Coronary artery (tissue), 2 donors: ENCODE results near the gene PAM16.
"Not testable (repeated sequence)": the region's sequence is repeated elsewhere in the genome, so short reads cannot be mapped to it uniquely, and the experiment has no call there.

ENCODE experiments used
- DNase-seq: peaks from one replicate; pipeline ENCODE4 v3.0.0-alpha.2; 2017; ENCODE audit warnings: low spot score
- H3K27ac ChIP-seq, 2 donors: fragments of 200-600 bp; sonication (generic); one replicate each; pipeline ENCODE4 v1.5.1; 2016 to 2019
- H3K4me3 ChIP-seq: fragments of 200-600 bp; sonication (generic); 2 replicates; pipeline ENCODE4 v1.5.1; 2016; ENCODE audit warnings: mild to moderate bottlenecking, moderate library complexity
- TF ChIP-seq, protein P1 (sequence below): fragments of 200-600 bp; sonication (generic); IDR thresholded peaks from one replicate; pipeline ENCODE4 v1.5.1; 2019; ENCODE audit warnings: antibody characterized with exemption

The PAM16 gene

GRCh38 chr16:4338125-4338582, 13.0 kb downstream of the PAM16 start:
- TF ChIP-seq, protein P1, sequence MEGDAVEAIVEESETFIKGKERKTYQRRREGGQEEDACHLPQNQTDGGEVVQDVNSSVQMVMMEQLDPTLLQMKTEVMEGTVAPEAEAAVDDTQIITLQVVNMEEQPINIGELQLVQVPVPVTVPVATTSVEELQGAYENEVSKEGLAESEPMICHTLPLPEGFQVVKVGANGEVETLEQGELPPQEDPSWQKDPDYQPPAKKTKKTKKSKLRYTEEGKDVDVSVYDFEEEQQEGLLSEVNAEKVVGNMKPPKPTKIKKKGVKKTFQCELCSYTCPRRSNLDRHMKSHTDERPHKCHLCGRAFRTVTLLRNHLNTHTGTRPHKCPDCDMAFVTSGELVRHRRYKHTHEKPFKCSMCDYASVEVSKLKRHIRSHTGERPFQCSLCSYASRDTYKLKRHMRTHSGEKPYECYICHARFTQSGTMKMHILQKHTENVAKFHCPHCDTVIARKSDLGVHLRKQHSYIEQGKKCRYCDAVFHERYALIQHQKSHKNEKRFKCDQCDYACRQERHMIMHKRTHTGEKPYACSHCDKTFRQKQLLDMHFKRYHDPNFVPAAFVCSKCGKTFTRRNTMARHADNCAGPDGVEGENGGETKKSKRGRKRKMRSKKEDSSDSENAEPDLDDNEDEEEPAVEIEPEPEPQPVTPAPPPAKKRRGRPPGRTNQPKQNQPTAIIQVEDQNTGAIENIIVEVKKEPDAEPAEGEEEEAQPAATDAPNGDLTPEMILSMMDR = no peak
- no peak overlapping the region for H3K4me3 ChIP-seq
- H3K27ac ChIP-seq = peak overlapping the region in 1 of 2 donors; percentile 29
- no peak for DNase-seq

- TF ChIP-seq, protein P1 = no peak
- no peak overlapping the region for H3K4me3 ChIP-seq
These were observed 13.5 kb downstream of the PAM16 start for GRCh38 chr16:4337540-4338088.

DNA sequence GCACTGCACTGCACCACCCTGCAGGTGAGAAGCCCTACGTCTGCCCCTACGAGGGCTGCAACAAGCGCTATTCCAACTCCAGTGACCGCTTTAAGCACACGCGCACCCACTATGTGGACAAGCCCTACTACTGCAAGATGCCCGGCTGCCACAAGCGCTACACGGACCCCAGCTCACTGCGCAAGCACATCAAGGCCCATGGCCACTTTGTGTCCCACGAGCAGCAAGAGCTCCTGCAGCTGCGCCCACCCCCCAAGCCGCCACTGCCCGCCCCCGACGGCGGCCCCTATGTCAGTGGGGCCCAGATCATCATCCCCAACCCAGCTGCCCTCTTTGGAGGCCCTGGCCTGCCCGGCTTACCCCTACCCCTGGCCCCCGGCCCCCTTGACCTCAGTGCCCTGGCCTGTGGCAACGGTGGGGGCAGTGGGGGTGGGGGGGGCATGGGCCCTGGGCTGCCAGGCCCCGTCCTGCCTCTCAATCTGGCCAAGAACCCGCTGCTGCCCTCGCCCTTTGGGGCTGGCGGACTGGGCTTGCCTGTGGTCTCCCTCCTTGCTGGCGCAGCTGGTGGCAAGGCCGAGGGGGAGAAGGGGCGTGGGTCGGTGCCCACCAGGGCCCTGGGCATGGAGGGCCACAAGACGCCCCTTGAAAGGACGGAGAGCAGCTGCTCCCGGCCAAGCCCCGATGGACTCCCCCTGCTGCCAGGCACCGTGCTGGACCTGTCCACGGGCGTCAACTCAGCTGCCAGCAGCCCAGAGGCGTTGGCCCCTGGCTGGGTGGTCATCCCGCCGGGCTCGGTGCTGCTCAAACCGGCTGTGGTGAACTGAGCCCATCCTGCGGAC, 14.2 kb downstream of the PAM16 start:
- TF ChIP-seq, protein P1 = no peak
- Histone ChIP-seq H3K4me3 (no peak overlapping the region), H3K27ac (no peak overlapping the region)
- no peak for DNase-seq

More at GRCh38 chr16:4337540-4338088, 13.5 kb downstream of the PAM16 start:
- no peak overlapping the region for H3K27ac ChIP-seq
- no peak for DNase-seq

- no peak for DNase-seq
- H3K4me3 ChIP-seq = no peak overlapping the region
- H3K27ac ChIP-seq = no peak overlapping the region
- TF ChIP-seq, protein P1 = no peak
These were observed 16.2 kb downstream of the PAM16 start for GRCh38 chr16:4334724-4335495.

GRCh38 chr16:4333714-4334113, 17.4 kb downstream of the PAM16 start:
- H3K27ac ChIP-seq, DNase-seq: not testable (repeated sequence)

GRCh38 chr16:4333308-4333638, 17.8 kb downstream of the PAM16 start:
- no peak for DNase-seq
- Histone ChIP-seq H3K4me3 (no peak overlapping the region), H3K27ac (no peak overlapping the region)
- TF ChIP-seq, protein P1 = no peak

More at GRCh38 chr16:4333714-4334113, 17.4 kb downstream of the PAM16 start:
- H3K4me3 ChIP-seq = not testable (repeated sequence)

- DNase-seq = no peak
- H3K27ac ChIP-seq = no peak overlapping the region
- H3K4me3 ChIP-seq = no peak overlapping the region
- TF ChIP-seq, protein P1 = no peak
These were observed 18.4 kb downstream of the PAM16 start for GRCh38 chr16:4332623-4333307.
